Stimulated activated CD8-positive, alpha-beta memory T cell treated with anti-CD3 and anti-CD28 coated beads, Interleukin-7, amount 100 ng/mL, for 4 hours (primary cell): ENCODE data around the gene LEP.
"Not testable (repeated sequence)": the region's sequence is repeated elsewhere in the genome, so short reads cannot be mapped to it uniquely, and the experiment has no call there.

Source experiments
- DNase-seq, 2 donors: peaks; one replicate each; pipeline ENCODE4 v3.0.0-alpha.2; 2020; ENCODE audit warnings: low read depth in 2 of 2

The LEP gene

GRCh38 chr7:128271942-128272481 lies 30.9 kb downstream of the LEP start:
- no peak for DNase-seq

- DNase-seq, result no peak
These were observed 33.3 kb downstream of the LEP start for GRCh38 chr7:128274246-128274883.

- no peak for DNase-seq
These were observed 34.0 kb downstream of the LEP start for GRCh38 chr7:128274884-128275603.

GRCh38 chr7:128275681-128276080 lies 34.6 kb downstream of the LEP start:
- DNase-seq, result no peak

- DNase-seq, result no peak
These were observed 37.3 kb downstream of the LEP start for GRCh38 chr7:128278366-128278765.

- no peak for DNase-seq
These were observed 38.1 kb downstream of the LEP start for GRCh38 chr7:128279124-128279713.

- not testable (repeated sequence) for DNase-seq
These were observed 39.4 kb downstream of the LEP start for GRCh38 chr7:128280451-128280850.

GRCh38 chr7:128281605-128282380 lies 40.7 kb downstream of the LEP start:
- no peak for DNase-seq

GRCh38 chr7:128284102-128284501 lies 43.0 kb downstream of the LEP start:
- DNase-seq, result no peak

GRCh38 chr7:128287556-128287955 lies 46.5 kb downstream of the LEP start:
- no peak for DNase-seq

GRCh38 chr7:128298004-128298403 lies 56.9 kb downstream of the LEP start:
- DNase-seq, result not testable (repeated sequence)

GRCh38 chr7:128299109-128299607 lies 58.1 kb downstream of the LEP start:
- DNase-seq, result no peak

- DNase-seq, result no peak
These were observed 61.1 kb downstream of the LEP start for GRCh38 chr7:128302139-128302538.

GRCh38 chr7:128303133-128303532 lies 62.1 kb downstream of the LEP start:
- no peak for DNase-seq

- DNase-seq, result no peak
These were observed 62.6 kb downstream of the LEP start for GRCh38 chr7:128303643-128304042.

GRCh38 chr7:128304212-128304611 lies 63.1 kb downstream of the LEP start:
- DNase-seq, result no peak

GRCh38 chr7:128307061-128307460 lies 66.0 kb downstream of the LEP start:
- DNase-seq, result no peak
